Dendritic cell treated with granulocyte-macrophage colony-stimulating factor and Interleukin-4, amounts not matched to agents 40 ng/mL and 50 ng/mL, for 4 days (primary cell): ENCODE results near the gene TNRC6A.
"Not testable (repeated sequence)": the region's sequence is repeated elsewhere in the genome, so short reads cannot be mapped to it uniquely, and the experiment has no call there.

Experiments used
- H3K27ac Mint-ChIP-seq: one replicate; pipeline ENCODE4 v1.8.0; 2022; ENCODE audit warnings: mild to moderate bottlenecking, mixed read lengths
- H3K27me3 Mint-ChIP-seq: one replicate; pipeline ENCODE4 v1.8.0; 2022; ENCODE audit warnings: mild to moderate bottlenecking, mixed read lengths
- H3K36me3 Mint-ChIP-seq: one replicate; pipeline ENCODE4 v1.8.0; 2022; ENCODE audit warnings: low read depth, mixed read lengths
- H3K4me1 Mint-ChIP-seq: one replicate; pipeline ENCODE4 v1.8.0; 2022; ENCODE audit warnings: low read depth, mixed read lengths
- H3K4me3 Mint-ChIP-seq: one replicate; pipeline ENCODE4 v1.8.0; 2022; ENCODE audit warnings: mild to moderate bottlenecking, moderate library complexity, mixed read lengths
- H3K9me3 Mint-ChIP-seq: one replicate; pipeline ENCODE4 v1.8.0; 2022; ENCODE audit warnings: mixed read lengths
- intact Hi-C: fragments of 100-400 bp; cut with micrococcal nuclease; formaldehyde crosslinking; loops from one replicate; pipeline ENCODE4 v1.15.0; 2022

TNRC6A gene

DNA sequence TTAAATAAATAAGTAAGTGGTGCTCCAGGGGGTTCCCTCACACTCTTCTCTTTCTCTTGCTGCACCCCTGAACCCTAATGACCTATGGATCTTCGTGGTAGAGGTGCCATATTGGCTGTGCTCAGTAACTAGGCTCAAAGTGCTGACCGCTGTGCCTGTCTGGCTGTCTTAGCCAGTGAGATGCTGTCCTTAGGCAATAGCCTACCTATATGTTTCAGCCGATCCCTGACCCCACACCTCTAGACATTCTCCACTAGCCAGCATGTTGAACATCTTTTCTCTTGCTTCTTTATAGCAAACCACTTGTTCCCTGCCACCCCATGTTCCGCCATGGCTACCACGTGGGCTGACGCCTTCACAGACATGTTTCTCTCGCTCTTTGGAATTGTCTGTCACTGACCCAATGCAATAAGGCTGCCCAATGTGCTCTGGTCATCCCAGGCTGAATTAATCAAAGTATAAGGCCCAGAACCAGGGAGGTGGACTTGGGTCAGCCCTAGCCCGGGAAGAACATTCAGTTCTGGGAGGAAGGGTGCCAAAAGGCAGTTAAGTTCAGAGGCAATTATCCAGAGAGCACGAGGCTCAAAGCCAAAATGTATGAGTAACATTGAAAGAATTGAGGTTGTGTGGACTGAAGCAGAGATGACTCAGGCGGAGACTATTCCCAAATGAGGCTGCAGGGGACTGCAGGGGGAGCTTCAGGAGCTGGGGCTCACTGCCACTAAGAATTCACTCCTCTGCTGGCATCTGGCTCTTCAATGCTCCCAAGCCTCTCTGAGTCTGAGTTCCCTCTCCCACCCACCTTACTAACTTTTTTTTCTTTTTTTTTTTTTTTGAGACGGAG, 28.7 kb upstream of the TNRC6A start:
- intact Hi-C loops: no loop called here
- H3K27ac Mint-ChIP-seq: no peak overlapping the region
- peaks cover 11% of the 10 kb centered on the region for H3K27me3 Mint-ChIP-seq
- no peaks in the 10 kb centered on the region for H3K9me3 Mint-ChIP-seq
- no peaks in the 10 kb centered on the region for H3K36me3 Mint-ChIP-seq
- no peaks in the 10 kb centered on the region for H3K4me1 Mint-ChIP-seq
- H3K4me3 Mint-ChIP-seq: no peak overlapping the region

- intact Hi-C loops: no loop called here
- no peaks in the 10 kb centered on the region for H3K4me1 Mint-ChIP-seq
- peaks cover 11% of the 10 kb centered on the region for H3K27me3 Mint-ChIP-seq
- H3K36me3 Mint-ChIP-seq: no peaks in the 10 kb centered on the region
- H3K4me3 Mint-ChIP-seq: no peak overlapping the region
- H3K27ac Mint-ChIP-seq: no peak overlapping the region
- H3K9me3 Mint-ChIP-seq: no peaks in the 10 kb centered on the region
These were observed 27.9 kb upstream of the TNRC6A start for GRCh38 chr16:24701521-24701951.

DNA sequence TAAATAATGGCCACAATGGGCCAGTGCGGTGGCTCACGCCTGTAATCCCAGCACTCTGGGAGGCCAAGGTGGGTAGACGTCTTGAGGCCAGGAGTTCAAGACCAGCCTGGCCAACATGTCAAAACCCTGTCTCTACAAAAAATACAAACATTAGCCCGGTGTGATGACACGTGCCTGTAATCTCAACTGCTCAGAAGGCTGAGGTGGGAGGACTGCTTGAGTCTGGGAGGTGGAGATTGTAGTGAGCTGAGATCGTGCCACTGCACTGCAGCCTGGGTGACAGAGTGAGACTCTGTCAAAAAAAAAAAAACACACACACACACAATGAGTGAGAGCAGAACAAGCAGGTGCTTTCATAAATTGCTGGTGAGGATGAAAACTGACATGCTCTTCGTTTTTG, 21.7 kb upstream of the TNRC6A start:
- H3K27me3 Mint-ChIP-seq, H3K9me3 Mint-ChIP-seq, H3K36me3 Mint-ChIP-seq, H3K4me1 Mint-ChIP-seq, intact Hi-C loops, H3K27ac Mint-ChIP-seq, H3K4me3 Mint-ChIP-seq: not testable (repeated sequence)

DNA sequence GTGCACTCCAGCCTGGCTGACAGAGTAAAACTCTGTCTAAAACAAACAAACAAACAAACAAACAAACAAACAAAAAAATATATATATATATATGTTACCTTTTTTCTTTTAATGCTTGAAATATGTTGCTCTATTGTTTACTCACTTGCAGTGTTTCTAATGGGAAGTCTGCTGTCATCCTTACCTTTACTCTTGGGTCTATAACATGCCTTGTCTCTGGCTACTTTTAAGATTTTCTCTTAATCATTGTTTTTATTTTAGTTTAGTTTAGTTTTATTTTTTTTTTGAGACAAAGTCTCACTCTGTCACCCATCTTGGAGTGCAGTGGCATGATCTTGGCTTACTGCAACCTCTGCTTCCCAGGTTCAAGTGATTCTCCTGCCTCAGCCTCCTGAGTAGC, 16.1 kb upstream of the TNRC6A start:
- Mint-ChIP-seq H3K27me3 (peaks cover 6% of the 10 kb centered on the region), H3K4me3 (no peak overlapping the region), H3K4me1 (no peaks in the 10 kb centered on the region), H3K9me3 (peaks cover 21% of the 10 kb centered on the region), H3K27ac (no peak overlapping the region), H3K36me3 (no peaks in the 10 kb centered on the region)
- intact Hi-C loops: no loop called here

DNA sequence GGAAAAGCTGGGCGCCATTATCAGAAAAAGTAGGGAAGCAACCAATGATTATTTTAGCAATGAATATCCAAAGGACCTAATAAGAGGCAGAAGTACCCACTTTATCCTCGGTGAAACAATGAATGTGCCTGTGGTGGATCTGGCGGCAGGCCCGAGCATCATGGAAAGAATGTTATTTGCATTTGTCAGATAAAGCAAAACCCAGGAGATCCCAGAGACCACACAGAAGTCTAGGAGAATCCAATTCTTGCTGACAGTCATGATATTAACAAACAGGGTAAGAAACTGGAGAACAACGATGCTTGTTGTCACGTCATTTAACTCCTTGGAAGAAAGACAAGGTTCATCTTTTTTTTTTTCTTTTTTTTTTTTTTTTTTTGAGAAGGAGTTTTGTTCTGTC, 12.0 kb upstream of the TNRC6A start:
- Mint-ChIP-seq H3K9me3 (peaks cover 19% of the 10 kb centered on the region), H3K36me3 (no peaks in the 10 kb centered on the region), H3K4me3 (no peak overlapping the region), H3K27me3 (peaks cover 6% of the 10 kb centered on the region), H3K27ac (no peak overlapping the region), H3K4me1 (no peaks in the 10 kb centered on the region)
- intact Hi-C loops: no loop called here

GRCh38 chr16:24718967-24719521, 10.4 kb upstream of the TNRC6A start:
- Mint-ChIP-seq H3K4me3 (no peak overlapping the region), H3K27me3 (peaks cover 6% of the 10 kb centered on the region), H3K36me3 (no peaks in the 10 kb centered on the region), H3K4me1 (no peaks in the 10 kb centered on the region), H3K9me3 (peaks cover 5% of the 10 kb centered on the region), H3K27ac (no peak overlapping the region)
- intact Hi-C loops: no loop called here

- no peaks in the 10 kb centered on the region for H3K9me3 Mint-ChIP-seq
- H3K4me1 Mint-ChIP-seq: no peaks in the 10 kb centered on the region
- H3K27me3 Mint-ChIP-seq: peaks cover 10% of the 10 kb centered on the region
- intact Hi-C loops: no loop called here
- H3K36me3 Mint-ChIP-seq: no peaks in the 10 kb centered on the region
- no peak overlapping the region for H3K4me3 Mint-ChIP-seq
- no peak overlapping the region for H3K27ac Mint-ChIP-seq
These were observed 7.6 kb upstream of the TNRC6A start for GRCh38 chr16:24721830-24722238.

DNA sequence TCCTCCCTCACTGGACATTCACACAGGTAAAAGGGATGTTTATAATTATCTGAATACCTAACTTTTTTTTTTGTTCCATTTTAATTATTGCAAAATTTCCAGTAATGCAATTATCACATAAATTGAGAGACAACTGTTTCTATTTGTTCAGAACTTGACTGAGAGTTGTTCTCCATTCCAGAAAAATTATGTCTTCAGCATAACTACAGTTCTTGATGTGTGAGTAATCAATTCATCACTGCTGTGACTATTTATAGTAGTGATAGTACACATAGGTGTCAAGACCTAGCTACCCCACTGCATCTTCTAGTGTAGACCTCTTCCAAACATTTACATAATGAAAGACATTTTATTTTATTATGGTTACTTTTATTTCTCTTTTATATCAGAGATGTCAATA, 5.8 kb upstream of the TNRC6A start:
- Mint-ChIP-seq H3K4me3 (no peak overlapping the region), H3K4me1 (no peaks in the 10 kb centered on the region), H3K27ac (no peak overlapping the region), H3K27me3 (peaks cover 10% of the 10 kb centered on the region), H3K9me3 (no peaks in the 10 kb centered on the region), H3K36me3 (no peaks in the 10 kb centered on the region)
- intact Hi-C loops: no loop called here

DNA sequence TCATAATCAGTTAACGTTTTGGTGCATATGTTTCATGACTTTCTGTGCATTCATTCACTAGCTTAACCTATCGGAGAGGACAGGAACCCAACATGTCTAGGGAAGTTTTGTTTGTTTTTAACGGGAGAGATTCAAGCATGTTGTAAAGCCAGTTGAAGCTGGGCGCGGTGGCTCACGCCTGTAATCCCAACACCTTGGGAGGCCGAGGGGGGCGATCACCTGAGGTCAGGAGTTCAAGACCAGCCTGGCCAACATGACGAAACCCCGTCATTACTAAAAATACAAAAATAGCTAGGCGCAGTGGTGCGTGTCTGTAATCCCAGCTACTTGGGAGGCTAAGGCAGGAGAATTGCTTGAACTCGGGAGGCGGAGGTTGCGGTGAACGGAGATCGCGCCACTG, 1.4 kb upstream of the TNRC6A start:
- peaks cover 21% of the 10 kb centered on the region for H3K36me3 Mint-ChIP-seq
- H3K4me3 Mint-ChIP-seq: no peak overlapping the region
- H3K4me1 Mint-ChIP-seq: peaks cover 17% of the 10 kb centered on the region
- H3K27ac Mint-ChIP-seq: no peak overlapping the region
- peaks cover 10% of the 10 kb centered on the region for H3K27me3 Mint-ChIP-seq
- intact Hi-C loops: no loop called here
- H3K9me3 Mint-ChIP-seq: no peaks in the 10 kb centered on the region

DNA sequence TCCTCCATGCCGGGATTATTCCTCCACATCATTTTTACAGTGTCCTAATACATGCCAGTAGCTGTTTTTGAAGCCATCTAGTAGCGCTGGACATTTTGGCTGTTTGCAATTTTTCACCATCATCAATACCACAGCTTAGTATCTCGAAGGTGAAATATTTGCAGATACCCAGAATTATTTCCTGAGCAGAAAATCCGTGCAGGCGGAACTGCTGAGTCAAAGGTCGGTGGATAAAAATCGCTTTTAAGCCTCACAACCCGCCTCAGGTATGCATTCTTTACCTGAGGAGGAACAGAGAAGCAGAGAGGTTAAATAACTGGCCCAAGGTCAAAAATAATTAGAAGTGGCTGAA, 584 bp upstream of the TNRC6A start:
- intact Hi-C loops: no loop called here

GRCh38 chr16:24729951-24730815, 732 bp downstream of the TNRC6A start:
- Mint-ChIP-seq H3K4me3 (peak overlapping the region; percentile 98), H3K36me3 (peaks cover 35% of the 10 kb centered on the region), H3K27me3 (peaks cover 6% of the 10 kb centered on the region), H3K9me3 (no peaks in the 10 kb centered on the region), H3K4me1 (peaks cover 30% of the 10 kb centered on the region), H3K27ac (peak overlapping the region; percentile 94)
- intact Hi-C loops: loop anchor here (5.0 kb wide), 1 partner anchor 188 kb away; no protein-coding TSS in a partner anchor

More for the DNA sequence above, 584 bp upstream of the TNRC6A start:
- Mint-ChIP-seq H3K4me3 (peak overlapping the region; percentile 78), H3K27me3 (peaks cover 7% of the 10 kb centered on the region), H3K27ac (peak overlapping the region; percentile 94), H3K9me3 (no peaks in the 10 kb centered on the region), H3K4me1 (peaks cover 24% of the 10 kb centered on the region), H3K36me3 (peaks cover 30% of the 10 kb centered on the region)

GRCh38 chr16:24730914-24731313, 1.5 kb downstream of the TNRC6A start:
- no peaks in the 10 kb centered on the region for H3K9me3 Mint-ChIP-seq
- H3K4me1 Mint-ChIP-seq: peaks cover 34% of the 10 kb centered on the region
- H3K27ac Mint-ChIP-seq: no peak overlapping the region
- peak overlapping the region; percentile 98 for H3K4me3 Mint-ChIP-seq
- peaks cover 35% of the 10 kb centered on the region for H3K36me3 Mint-ChIP-seq
- intact Hi-C loops: loop anchor here (5.0 kb wide), 1 partner anchor 189 kb away; no protein-coding TSS in a partner anchor
- peaks cover 2% of the 10 kb centered on the region for H3K27me3 Mint-ChIP-seq

- H3K27me3 Mint-ChIP-seq: no peaks in the 10 kb centered on the region
- intact Hi-C loops: loop anchor here (5.0 kb wide), 1 partner anchor 190 kb away; no protein-coding TSS in a partner anchor
- peaks cover 35% of the 10 kb centered on the region for H3K36me3 Mint-ChIP-seq
- H3K9me3 Mint-ChIP-seq: no peaks in the 10 kb centered on the region
- no peak overlapping the region for H3K27ac Mint-ChIP-seq
- peaks cover 41% of the 10 kb centered on the region for H3K4me1 Mint-ChIP-seq
- no peak overlapping the region for H3K4me3 Mint-ChIP-seq
These were observed 2.4 kb downstream of the TNRC6A start for GRCh38 chr16:24731722-24732419.
